HepG2 (cell line): ENCODE results near the gene AUP1. TPM values are rescaled to one million over a fixed set of nuclear protein-coding genes. Genes with fewer than 3 reads are reported as not detected.
A peak's percentile ranks its signal among the peaks of the same experiment; 100 is the strongest.

ENCODE experiments used
- ATF4 ChIP-seq, 2 experiments: fragments of 450-650 bp in 1 of 2; sonication (generic) in 1 of 2; formaldehyde crosslinking; IDR thresholded peaks; 2 replicates each; pipeline versions ENCODE4 v1.5.0 to v1.8.0; 2020 to 2022; ENCODE audit warnings: mild to moderate bottlenecking in 1 of 2, missing genetic modification reagents in 1 of 2
- HOXD1 ChIP-seq: sonication (generic); formaldehyde crosslinking; IDR thresholded peaks from 2 replicates; pipeline ENCODE4 v1.5.0; 2020; ENCODE audit warnings: missing genetic modification reagents
- IRF9 ChIP-seq: sonication (generic); formaldehyde crosslinking; IDR thresholded peaks from 2 replicates; pipeline ENCODE4 v1.8.0; 2022; ENCODE audit warnings: missing genetic modification reagents, mild to moderate bottlenecking, borderline replicate concordance
- KLF12 ChIP-seq: sonication (generic); formaldehyde crosslinking; IDR thresholded peaks from 2 replicates; pipeline ENCODE4 v1.4.0; 2020; ENCODE audit warnings: missing genetic modification reagents, borderline replicate concordance
- SNAPC2 ChIP-seq: sonication (generic); formaldehyde crosslinking; IDR thresholded peaks from 2 replicates; pipeline ENCODE4 v1.8.1; 2022; ENCODE audit warnings: mild to moderate bottlenecking, missing genetic modification reagents
- ZFP90 ChIP-seq: sonication (generic); formaldehyde crosslinking; IDR thresholded peaks from 2 replicates; pipeline ENCODE4 v1.8.0; 2022; ENCODE audit warnings: missing genetic modification reagents, mild to moderate bottlenecking, inconsistent platforms, borderline replicate concordance
- ZNF30 ChIP-seq: sonication (generic); formaldehyde crosslinking; IDR thresholded peaks from 2 replicates; pipeline ENCODE4 v1.5.0; 2020; ENCODE audit warnings: mild to moderate bottlenecking, missing genetic modification reagents
- polyA plus RNA-seq, 8 experiments: library from polyadenylated mRNA; depleted of rRNA in 3 of 8; stranded (reverse) in 7 of 8; unstranded in 1 of 8; fragments of >200 nt; fragmentation: Illumina TruSeq in 4 of 8; extraction: Trizol in 4 of 8; gene quantifications; 2 replicates each; pipeline versions ENCODE4 v1.2.1 to v1.2.3, GENCODE V29; 2011 to 2016; ENCODE audit warnings: low read depth in 4 of 8, missing spikeins in 1 of 8, mixed read lengths in 1 of 8; ENCODE audit not compliant: insufficient read depth in 1 of 8
- total RNA-seq, 5 experiments: library from RNA; depleted of rRNA; stranded (reverse); fragments of >200 nt; fragmentation: Illumina TruSeq; extraction: Trizol; gene quantifications; 2 replicates each; pipeline ENCODE4 v1.2.3, GENCODE V29; 2016; ENCODE audit warnings: low read depth in 1 of 5
- TF ChIP-seq, protein P1 (sequence below), 2 experiments: fragments of 450-650 bp in 1 of 2; sonication (generic) in 1 of 2; formaldehyde crosslinking in 1 of 2; IDR thresholded peaks; 2 replicates each; pipeline versions ENCODE4 v1.6.1 to v1.8.0; 2016 to 2022; ENCODE audit warnings: antibody characterized with exemption in 1 of 2, mild to moderate bottlenecking in 1 of 2, missing genetic modification reagents in 1 of 2
- TF ChIP-seq, protein P2 (sequence below): IDR thresholded peaks from 2 replicates; pipeline ENCODE4 v1.6.1; 2012; ENCODE audit warnings: low read depth, low read length, improper control_type of control experiment

AUP1 gene
- total and polyA plus RNA-seq, 2 of the 13 experiments (the other 11 are each of a cell fraction or from before 2014, with no cell fraction given) = 174 to 267 TPM

DNA sequence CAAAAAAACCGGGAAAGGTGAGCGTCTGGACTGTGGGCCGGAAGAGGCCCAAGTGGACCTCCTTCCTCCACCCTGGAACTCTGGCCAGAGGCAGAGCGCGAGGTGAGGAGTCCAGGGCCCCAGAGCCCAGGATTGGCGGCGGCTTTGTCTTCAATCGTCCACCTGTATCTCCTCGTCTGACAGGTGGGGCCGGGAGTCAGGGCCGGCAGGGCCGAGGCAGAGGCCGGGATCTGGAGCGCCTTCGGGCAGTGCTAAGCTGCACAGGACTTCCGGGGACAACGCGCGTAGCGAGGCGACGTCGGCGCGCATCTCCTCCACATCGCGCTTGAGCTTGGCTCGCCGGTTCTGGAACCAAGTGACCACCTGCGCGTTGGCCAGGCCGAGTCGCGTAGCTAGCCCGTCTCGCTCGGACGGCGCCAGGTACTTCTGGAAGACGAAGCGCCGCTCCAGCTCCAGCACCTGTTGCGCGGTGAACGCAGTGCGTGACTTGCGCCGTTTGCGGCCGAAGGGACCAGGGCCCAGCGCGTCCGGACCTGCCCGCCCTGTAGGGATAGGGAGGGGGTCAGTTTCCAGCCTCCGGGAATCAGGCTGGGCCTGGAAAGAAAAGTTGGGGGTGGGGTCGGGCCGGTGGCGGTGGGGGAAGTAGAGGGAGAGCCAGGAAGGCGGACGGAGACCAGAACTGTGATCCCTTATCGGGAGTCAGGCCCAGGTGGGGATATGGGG, 31.6 kb downstream of the AUP1 start (continued):
- TF ChIP-seq, protein P1, sequence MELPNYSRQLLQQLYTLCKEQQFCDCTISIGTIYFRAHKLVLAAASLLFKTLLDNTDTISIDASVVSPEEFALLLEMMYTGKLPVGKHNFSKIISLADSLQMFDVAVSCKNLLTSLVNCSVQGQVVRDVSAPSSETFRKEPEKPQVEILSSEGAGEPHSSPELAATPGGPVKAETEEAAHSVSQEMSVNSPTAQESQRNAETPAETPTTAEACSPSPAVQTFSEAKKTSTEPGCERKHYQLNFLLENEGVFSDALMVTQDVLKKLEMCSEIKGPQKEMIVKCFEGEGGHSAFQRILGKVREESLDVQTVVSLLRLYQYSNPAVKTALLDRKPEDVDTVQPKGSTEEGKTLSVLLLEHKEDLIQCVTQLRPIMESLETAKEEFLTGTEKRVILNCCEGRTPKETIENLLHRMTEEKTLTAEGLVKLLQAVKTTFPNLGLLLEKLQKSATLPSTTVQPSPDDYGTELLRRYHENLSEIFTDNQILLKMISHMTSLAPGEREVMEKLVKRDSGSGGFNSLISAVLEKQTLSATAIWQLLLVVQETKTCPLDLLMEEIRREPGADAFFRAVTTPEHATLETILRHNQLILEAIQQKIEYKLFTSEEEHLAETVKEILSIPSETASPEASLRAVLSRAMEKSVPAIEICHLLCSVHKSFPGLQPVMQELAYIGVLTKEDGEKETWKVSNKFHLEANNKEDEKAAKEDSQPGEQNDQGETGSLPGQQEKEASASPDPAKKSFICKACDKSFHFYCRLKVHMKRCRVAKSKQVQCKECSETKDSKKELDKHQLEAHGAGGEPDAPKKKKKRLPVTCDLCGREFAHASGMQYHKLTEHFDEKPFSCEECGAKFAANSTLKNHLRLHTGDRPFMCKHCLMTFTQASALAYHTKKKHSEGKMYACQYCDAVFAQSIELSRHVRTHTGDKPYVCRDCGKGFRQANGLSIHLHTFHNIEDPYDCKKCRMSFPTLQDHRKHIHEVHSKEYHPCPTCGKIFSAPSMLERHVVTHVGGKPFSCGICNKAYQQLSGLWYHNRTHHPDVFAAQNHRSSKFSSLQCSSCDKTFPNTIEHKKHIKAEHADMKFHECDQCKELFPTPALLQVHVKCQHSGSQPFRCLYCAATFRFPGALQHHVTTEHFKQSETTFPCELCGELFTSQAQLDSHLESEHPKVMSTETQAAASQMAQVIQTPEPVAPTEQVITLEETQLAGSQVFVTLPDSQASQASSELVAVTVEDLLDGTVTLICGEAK (IDR thresholded peaks at IDR 0.05) = no peak
- TF ChIP-seq, protein P1 (CRISPR knock-in tag; IDR thresholded peaks at IDR 0.05) = peak; percentile 30; the same call in 1 of the 2 replicates
- TF ChIP-seq ZNF30 (CRISPR knock-in tag) (no peak), ZFP90 (CRISPR knock-in tag) (0 out of 2 replicates have a peak, but pooled peaks have one; percentile 31), ATF4 (CRISPR knock-in tag; IDR thresholded peaks at IDR 0.05) (0 out of 4 replicates have a peak, but pooled peaks of 1 of the 2 experiments have one; percentile 26), SNAPC2 (CRISPR knock-in tag) (peak; percentile 74; the same call in 1 of the 2 replicates), HOXD1 (peak; percentile 22; the same call in 1 of the 2 replicates), KLF12 (CRISPR knock-in tag) (0 out of 2 replicates have a peak, but pooled peaks have one; percentile 32), IRF9 (0 out of 2 replicates have a peak, but pooled peaks have one; percentile 59)
- TF ChIP-seq, protein P2, sequence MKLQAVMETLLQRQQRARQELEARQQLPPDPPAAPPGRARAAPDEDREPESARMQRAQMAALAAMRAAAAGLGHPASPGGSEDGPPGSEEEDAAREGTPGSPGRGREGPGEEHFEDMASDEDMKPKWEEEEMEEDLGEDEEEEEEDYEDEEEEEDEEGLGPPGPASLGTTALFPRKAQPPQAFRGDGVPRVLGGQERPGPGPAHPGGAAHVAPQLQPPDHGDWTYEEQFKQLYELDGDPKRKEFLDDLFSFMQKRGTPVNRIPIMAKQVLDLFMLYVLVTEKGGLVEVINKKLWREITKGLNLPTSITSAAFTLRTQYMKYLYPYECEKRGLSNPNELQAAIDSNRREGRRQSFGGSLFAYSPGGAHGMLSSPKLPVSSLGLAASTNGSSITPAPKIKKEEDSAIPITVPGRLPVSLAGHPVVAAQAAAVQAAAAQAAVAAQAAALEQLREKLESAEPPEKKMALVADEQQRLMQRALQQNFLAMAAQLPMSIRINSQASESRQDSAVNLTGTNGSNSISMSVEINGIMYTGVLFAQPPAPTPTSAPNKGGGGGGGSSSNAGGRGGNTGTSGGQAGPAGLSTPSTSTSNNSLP = no peak
